IMR-90 (cell line): Measurements from ENCODE around the gene ZNF544. TPM values are rescaled to one million over a fixed set of nuclear protein-coding genes. Genes with fewer than 3 reads are reported as not detected.
"Not testable (repeated sequence)": the region's sequence is repeated elsewhere in the genome, so short reads cannot be mapped to it uniquely, and the experiment has no call there.

Experiments
- ATAC-seq: fragments of 200-7000 bp; cut with Tn5 transposase; 2 replicates; pipeline ENCODE4 v1.9.1; 2020; ENCODE audit warnings: low read depth, mild to moderate bottlenecking, moderate library complexity
- BruUV-seq: library from RNA; stranded (reverse); fragments of 400-500 nt; replicated peaks from 2 replicates; lab custom pipeline; 2021; lab: Mats Ljungman, UMichigan
- CTCF ChIA-PET: fragments of 300-600 bp; formaldehyde crosslinking; extraction: SDS; loops from one replicate; lab custom pipeline; 2021; ENCODE audit warnings: antibody characterized with exemption; lab: Yijun Ruan, JAX
- POLR2A ChIA-PET: fragments of 300-600 bp; sonication (Branson Sonifier 250); formaldehyde crosslinking; loops from one replicate; lab custom pipeline; 2022; ENCODE audit warnings: antibody characterized with exemption; ENCODE audit not compliant: unreplicated experiment; lab: Charles Lee
- DNase-seq: peaks from one replicate; pipeline ENCODE4 v3.0.0; 2013
- H2AFZ ChIP-seq: replicated peaks from 2 replicates; pipeline ENCODE3; 2013; ENCODE audit warnings: low read length, mild to moderate bottlenecking; ENCODE audit not compliant: poor library complexity
- H2AK5ac ChIP-seq: 2 replicates; pipeline ENCODE4 v1.6.1; 2013; ENCODE audit warnings: low read depth, low read length, inconsistent platforms
- H2AK9ac ChIP-seq: replicated peaks from 2 replicates; pipeline ENCODE3; 2013; ENCODE audit warnings: mild to moderate bottlenecking, low read depth, low read length, moderate library complexity; ENCODE audit not compliant: poor library complexity
- H2BK120ac ChIP-seq: 2 replicates; pipeline ENCODE4 v1.6.1; 2013; ENCODE audit warnings: low read depth, low read length, inconsistent platforms
- H2BK15ac ChIP-seq: 3 replicates; pipeline ENCODE4 v1.6.1; 2013; ENCODE audit warnings: low read depth, low read length, inconsistent platforms
- H2BK20ac ChIP-seq: 2 replicates; pipeline ENCODE4 v1.6.1; 2013; ENCODE audit warnings: low read depth, mild to moderate bottlenecking, inconsistent platforms, low read length, moderate library complexity
- H2BK5ac ChIP-seq: 2 replicates; pipeline ENCODE4 v1.6.1; 2013; ENCODE audit warnings: mild to moderate bottlenecking, low read depth, low read length, inconsistent platforms; ENCODE audit not compliant: poor library complexity, severe bottlenecking
- H3K14ac ChIP-seq: replicated peaks from 2 replicates; pipeline ENCODE4 v1.6.1; 2013; ENCODE audit warnings: low read depth, low read length, inconsistent platforms
- H3K18ac ChIP-seq: 2 replicates; pipeline ENCODE4 v1.6.1; 2013; ENCODE audit warnings: low read depth, low read length, control low read depth
- H3K23ac ChIP-seq: 2 replicates; pipeline ENCODE4 v1.6.1; 2013; ENCODE audit warnings: low read depth, low read length, inconsistent platforms
- H3K27ac ChIP-seq: 2 replicates; pipeline ENCODE4 v1.5.1; 2013; ENCODE audit warnings: mild to moderate bottlenecking, control low read depth, low read length; ENCODE audit not compliant: insufficient read depth
- H3K27me3 ChIP-seq: 2 replicates; pipeline ENCODE4 v1.6.1; 2013; ENCODE audit warnings: low read length; ENCODE audit not compliant: control insufficient read depth, insufficient read depth
- H3K36me3 ChIP-seq: 2 replicates; pipeline ENCODE4 v1.6.1; 2013; ENCODE audit warnings: low read length, mixed read lengths; ENCODE audit not compliant: control insufficient read depth, insufficient read depth
- H3K4ac ChIP-seq: 2 replicates; pipeline ENCODE4 v1.6.1; 2013; ENCODE audit warnings: low read depth, low read length, inconsistent platforms
- H3K4me1 ChIP-seq: 2 replicates; pipeline ENCODE4 v1.6.1; 2013; ENCODE audit warnings: low read length, mixed read lengths; ENCODE audit not compliant: control insufficient read depth, insufficient read depth
- H3K4me2 ChIP-seq: 2 replicates; pipeline ENCODE4 v1.6.1; 2013; ENCODE audit warnings: low read depth, mild to moderate bottlenecking, control low read depth, low read length, moderate library complexity
- H3K4me3 ChIP-seq: 2 replicates; pipeline ENCODE4 v1.5.1; 2013; ENCODE audit warnings: low read depth, mild to moderate bottlenecking, control low read depth, low read length, moderate library complexity; ENCODE audit not compliant: insufficient read depth
- H3K56ac ChIP-seq: 2 replicates; pipeline ENCODE4 v1.6.1; 2013; ENCODE audit warnings: low read length, inconsistent platforms; ENCODE audit not compliant: insufficient read depth; ENCODE audit errors: extremely low read depth
- H3K79me1 ChIP-seq, 2 experiments: 2 replicates each; pipeline ENCODE4 v1.6.1; 2013; ENCODE audit warnings: low read length in 2 of 2, inconsistent platforms in 1 of 2, low read depth in 1 of 2
- H3K9ac ChIP-seq: 2 replicates; pipeline ENCODE4 v1.6.1; 2013; ENCODE audit warnings: low read depth, low read length, control low read depth
- H3K9me1 ChIP-seq: 2 replicates; pipeline ENCODE4 v1.6.1; 2013; ENCODE audit warnings: low read length, inconsistent platforms; ENCODE audit not compliant: insufficient read depth
- H3K9me3 ChIP-seq: 2 replicates; pipeline ENCODE4 v1.6.1; 2013; ENCODE audit warnings: low read length; ENCODE audit not compliant: control insufficient read depth, insufficient read depth
- H4K20me1 ChIP-seq: 2 replicates; pipeline ENCODE4 v1.6.1; 2013; ENCODE audit warnings: low read length, inconsistent platforms; ENCODE audit not compliant: insufficient read depth
- H4K5ac ChIP-seq: 2 replicates; pipeline ENCODE4 v1.6.1; 2013; ENCODE audit warnings: mild to moderate bottlenecking, low read depth, low read length, control low read depth
- H4K8ac ChIP-seq, 2 experiments: 2 replicates each; pipeline ENCODE4 v1.6.1; 2013; ENCODE audit warnings: low read depth in 2 of 2, low read length in 2 of 2, control low read depth in 1 of 2, inconsistent platforms in 1 of 2
- H4K91ac ChIP-seq: 2 replicates; pipeline ENCODE4 v1.6.1; 2013; ENCODE audit warnings: low read depth, low read length, inconsistent platforms; ENCODE audit not compliant: insufficient read depth
- MAZ ChIP-seq: IDR thresholded peaks from 2 replicates; pipeline ENCODE4 v1.6.1; 2012; ENCODE audit warnings: low read depth, mild to moderate bottlenecking, low read length, improper control_type of control experiment, moderate library complexity, borderline replicate concordance
- RAD21 ChIP-seq: IDR thresholded peaks from 2 replicates; pipeline ENCODE4 v1.6.1; 2012; ENCODE audit warnings: low read length, improper control_type of control experiment
- SMC3 ChIP-seq: fragments of 150-350 bp; IDR thresholded peaks from 2 replicates; pipeline ENCODE4 v1.6.1; 2016; ENCODE audit warnings: low read depth, mild to moderate bottlenecking, antibody characterized with exemption, low read length, moderate library complexity
- WGBS, 2 experiments: methylation state at CpG; one replicate each; pipeline versions ENCODE4 v1.1.5 to v1.1.7; 2013; ENCODE audit warnings: missing lambda C conversion rate in 2 of 2; ENCODE audit not compliant: insufficient read length in 1 of 2; ENCODE audit errors: extremely low coverage in 2 of 2; 5-methylcytosine and 5-hydroxymethylcytosine counted together
- dilution Hi-C: fragments of 300-500 bp; cut with HindIII; formaldehyde crosslinking; loops from one replicate; pipeline ENCODE4 v1.14.3; 2018; ENCODE audit warnings: low sequenced_read_pairs; ENCODE audit not compliant: unreplicated experiment
- in situ Hi-C: fragments of 300-500 bp; cut with MboI; formaldehyde crosslinking; loops from 3 replicates; pipeline ENCODE4 v1.14.3; 2019; ENCODE audit warnings: low sequenced_read_pairs, inconsistent platforms, mixed read lengths
- intact Hi-C: fragments of 100-400 bp; cut with micrococcal nuclease; formaldehyde crosslinking; loops from 2 replicates; pipeline ENCODE4 v1.10.0; 2022
- polyA plus RNA-seq, 3 experiments: library from polyadenylated mRNA; depleted of rRNA; stranded (reverse); fragments of >200 nt; gene quantifications; 2 replicates each; pipeline ENCODE4 v1.2.3, GENCODE V29; 2012; ENCODE audit warnings: low replicate concordance in 1 of 3
- total RNA-seq: library from RNA; depleted of rRNA; stranded (reverse); fragments of >200 nt; gene quantifications from 2 replicates; pipeline ENCODE4 v1.2.3, GENCODE V29; 2012

Gene ZNF544
- total and polyA plus RNA-seq, 2 of the 4 experiments (the other 2 are of a cell fraction) = 19.3 to 45.9 TPM

DNA sequence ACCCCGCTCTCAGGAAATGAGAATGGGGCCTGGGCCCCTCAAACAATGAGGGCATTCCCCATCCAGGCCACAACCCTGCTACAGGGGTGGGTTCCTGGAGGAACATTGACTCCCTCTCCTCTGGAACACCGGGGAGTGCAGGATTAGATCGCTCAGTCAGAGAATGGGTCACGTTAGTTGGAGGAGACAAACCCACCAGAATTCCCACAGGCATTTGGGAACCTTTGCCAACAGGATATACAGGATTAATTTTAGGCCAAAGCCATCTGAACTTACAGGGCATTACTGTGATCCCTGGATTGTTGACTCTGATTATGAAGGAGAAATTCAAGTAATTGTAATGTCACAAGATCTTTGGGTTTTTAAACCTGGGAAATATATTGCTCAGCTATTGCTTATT lies 79.0 kb downstream of the ZNF544 start:
- no peak overlapping the region for H3K56ac ChIP-seq
- H3K23ac ChIP-seq = no peak overlapping the region
- ATAC-seq = no peak
- peaks cover 29 to 44% of the 10 kb centered on the region in 2 experiments for H3K79me1 ChIP-seq
- no CpG with 5 or more reads among the region's 4 CpGs for WGBS, 2 experiments
- no peak overlapping the region for H2BK15ac ChIP-seq
- peaks cover 24% of the 10 kb centered on the region for H3K36me3 ChIP-seq
- dilution Hi-C loops (no loop called here), intact Hi-C loops (loop anchor here (5.0 kb wide), 1 partner anchor 210 kb away; the partner anchor contains the start of gene ZBTB45), in situ Hi-C loops (no loop called here)
- H3K4me3 ChIP-seq = no peak overlapping the region
- H3K9me1 ChIP-seq = 0 out of 2 replicates have a peak, but pooled peaks cover 3% of the 10 kb centered on the region
- no peak for DNase-seq
- no peak overlapping the region for H4K5ac ChIP-seq
- H2AK5ac ChIP-seq = no peak overlapping the region
- no peak overlapping the region for H3K4ac ChIP-seq
- H3K9me3 ChIP-seq = no peaks in the 10 kb centered on the region
- no peak overlapping the region for H3K27ac ChIP-seq
- no peaks in the 10 kb centered on the region for H4K20me1 ChIP-seq
- no peak overlapping the region for H3K18ac ChIP-seq
- H2AFZ ChIP-seq = no peak overlapping the region
- no peak overlapping the region for H2BK20ac ChIP-seq
- ChIA-PET POLR2A (no interaction called here), CTCF (no interaction called here)
- H4K8ac ChIP-seq = no peak overlapping the region
- H3K9ac ChIP-seq = no peak overlapping the region
- no peak overlapping the region for H2BK120ac ChIP-seq
- no peak overlapping the region for H2BK5ac ChIP-seq
- no peak overlapping the region for H3K4me2 ChIP-seq
- H3K14ac ChIP-seq = no peak overlapping the region
- no peak for TF ChIP-seq SMC3
- TF ChIP-seq MAZ = no peak
- TF ChIP-seq RAD21 = no peak
- no peak overlapping the region for H2AK9ac ChIP-seq
- BruUV-seq = no TSS peak
- peaks cover 2% of the 10 kb centered on the region; the same call in 1 of the 2 replicates for H3K4me1 ChIP-seq
- no peaks in the 10 kb centered on the region for H3K27me3 ChIP-seq
- no peak overlapping the region for H4K91ac ChIP-seq

GRCh38 chr19:58310685-58311084 lies 82.0 kb downstream of the ZNF544 start:
- H3K23ac ChIP-seq, H4K20me1 ChIP-seq, H3K4me3 ChIP-seq, intact Hi-C loops, DNase-seq, H3K4ac ChIP-seq, ATAC-seq, H3K56ac ChIP-seq, POLR2A ChIA-PET, BruUV-seq, H2AK5ac ChIP-seq, H2BK20ac ChIP-seq, H2BK5ac ChIP-seq, in situ Hi-C loops, CTCF ChIA-PET, H2AK9ac ChIP-seq, H3K27me3 ChIP-seq, dilution Hi-C loops, H3K18ac ChIP-seq, H4K8ac ChIP-seq, H3K9ac ChIP-seq, H3K4me2 ChIP-seq, H3K14ac ChIP-seq, H2AFZ ChIP-seq, H2BK15ac ChIP-seq, H3K9me3 ChIP-seq, H4K5ac ChIP-seq, H3K4me1 ChIP-seq, H3K9me1 ChIP-seq, H4K91ac ChIP-seq, H3K27ac ChIP-seq, H2BK120ac ChIP-seq: not testable (repeated sequence)
- Histone ChIP-seq H3K79me1 (peaks cover 30 to 33% of the 10 kb centered on the region in 2 experiments), H3K36me3 (peaks cover 42% of the 10 kb centered on the region)
- no CpG with 5 or more reads among the region's 13 CpGs for WGBS, 2 experiments
